ENCODE results near the gene RASGEF1C.

DNA sequence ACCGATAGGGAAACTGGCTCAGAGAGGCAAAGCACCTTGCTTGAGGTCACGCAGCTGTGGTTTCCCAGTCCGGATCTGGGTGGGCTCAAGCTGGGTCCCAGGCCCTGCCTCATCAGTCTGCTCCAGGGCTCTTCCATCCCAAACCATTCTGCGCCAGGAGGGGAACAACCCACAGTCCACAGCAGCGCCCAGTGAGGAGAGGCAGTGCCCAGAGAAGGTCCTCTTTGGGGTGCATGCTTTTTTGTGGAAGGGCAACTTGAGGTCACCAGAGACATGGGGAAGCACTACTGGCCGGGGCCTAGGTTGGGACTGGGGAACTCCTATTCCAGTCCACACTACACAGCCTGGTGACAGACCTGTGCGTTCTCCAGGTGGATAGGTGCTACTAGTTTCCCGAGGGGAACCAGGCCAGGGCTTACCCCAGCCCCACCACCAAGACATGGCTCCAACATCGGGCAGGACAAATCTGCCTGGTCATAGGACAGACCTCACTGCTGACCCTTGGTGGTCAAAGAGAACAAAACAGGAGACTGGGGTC, 75.0 kb downstream of the RASGEF1C start:
- TF ChIP-seq, protein P1, sequence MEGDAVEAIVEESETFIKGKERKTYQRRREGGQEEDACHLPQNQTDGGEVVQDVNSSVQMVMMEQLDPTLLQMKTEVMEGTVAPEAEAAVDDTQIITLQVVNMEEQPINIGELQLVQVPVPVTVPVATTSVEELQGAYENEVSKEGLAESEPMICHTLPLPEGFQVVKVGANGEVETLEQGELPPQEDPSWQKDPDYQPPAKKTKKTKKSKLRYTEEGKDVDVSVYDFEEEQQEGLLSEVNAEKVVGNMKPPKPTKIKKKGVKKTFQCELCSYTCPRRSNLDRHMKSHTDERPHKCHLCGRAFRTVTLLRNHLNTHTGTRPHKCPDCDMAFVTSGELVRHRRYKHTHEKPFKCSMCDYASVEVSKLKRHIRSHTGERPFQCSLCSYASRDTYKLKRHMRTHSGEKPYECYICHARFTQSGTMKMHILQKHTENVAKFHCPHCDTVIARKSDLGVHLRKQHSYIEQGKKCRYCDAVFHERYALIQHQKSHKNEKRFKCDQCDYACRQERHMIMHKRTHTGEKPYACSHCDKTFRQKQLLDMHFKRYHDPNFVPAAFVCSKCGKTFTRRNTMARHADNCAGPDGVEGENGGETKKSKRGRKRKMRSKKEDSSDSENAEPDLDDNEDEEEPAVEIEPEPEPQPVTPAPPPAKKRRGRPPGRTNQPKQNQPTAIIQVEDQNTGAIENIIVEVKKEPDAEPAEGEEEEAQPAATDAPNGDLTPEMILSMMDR (IDR thresholded peaks at IDR 0.05): no peak
- TF ChIP-seq POLR2A (IDR thresholded peaks at IDR 0.05): no peak

Measured in lower leg skin (tissue), 3 donors.